ENCODE results near the gene ARAF. TPM values are rescaled to one million over a fixed set of nuclear protein-coding genes. Genes with fewer than 3 reads are reported as not detected.
A peak's percentile ranks its signal among the peaks of the same experiment; 100 is the strongest.

Gene ARAF
- total and polyA plus RNA-seq, 10 donors, result 32.9 to 97.4 (median 79.3) TPM

DNA sequence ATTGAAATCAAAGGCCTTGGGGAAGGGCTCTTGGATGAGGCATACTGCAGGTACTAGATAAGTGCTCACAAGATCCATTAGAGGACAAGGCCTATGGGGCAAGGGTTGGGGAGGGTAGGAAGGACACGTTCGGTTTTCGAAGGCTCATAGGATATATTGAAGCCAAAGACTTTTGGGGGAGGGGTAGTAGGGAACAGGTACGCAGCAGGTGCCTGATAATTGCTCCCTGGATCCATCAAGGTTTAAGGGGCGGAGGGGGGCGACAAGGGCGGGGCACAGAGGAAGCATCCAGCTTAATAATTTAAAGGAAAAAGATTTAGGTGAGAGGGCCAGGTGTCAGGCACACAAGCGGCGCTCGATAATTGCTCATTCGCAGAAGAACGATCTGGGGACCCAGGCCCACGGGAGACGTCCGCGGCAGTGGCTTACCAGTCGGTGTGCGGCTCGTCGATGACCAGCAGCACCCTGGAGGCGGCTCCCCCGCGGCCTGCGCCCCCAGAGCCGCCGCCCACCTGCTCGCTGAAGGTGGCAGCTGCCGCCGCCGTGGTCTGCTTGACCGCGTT lies 58.0 kb downstream of the ARAF start:
- TF ChIP-seq POLR2AphosphoS5 (IDR thresholded peaks at IDR 0.05), result no peak
- no peak for TF ChIP-seq POLR2A (IDR thresholded peaks at IDR 0.05)
- TF ChIP-seq, protein P1, sequence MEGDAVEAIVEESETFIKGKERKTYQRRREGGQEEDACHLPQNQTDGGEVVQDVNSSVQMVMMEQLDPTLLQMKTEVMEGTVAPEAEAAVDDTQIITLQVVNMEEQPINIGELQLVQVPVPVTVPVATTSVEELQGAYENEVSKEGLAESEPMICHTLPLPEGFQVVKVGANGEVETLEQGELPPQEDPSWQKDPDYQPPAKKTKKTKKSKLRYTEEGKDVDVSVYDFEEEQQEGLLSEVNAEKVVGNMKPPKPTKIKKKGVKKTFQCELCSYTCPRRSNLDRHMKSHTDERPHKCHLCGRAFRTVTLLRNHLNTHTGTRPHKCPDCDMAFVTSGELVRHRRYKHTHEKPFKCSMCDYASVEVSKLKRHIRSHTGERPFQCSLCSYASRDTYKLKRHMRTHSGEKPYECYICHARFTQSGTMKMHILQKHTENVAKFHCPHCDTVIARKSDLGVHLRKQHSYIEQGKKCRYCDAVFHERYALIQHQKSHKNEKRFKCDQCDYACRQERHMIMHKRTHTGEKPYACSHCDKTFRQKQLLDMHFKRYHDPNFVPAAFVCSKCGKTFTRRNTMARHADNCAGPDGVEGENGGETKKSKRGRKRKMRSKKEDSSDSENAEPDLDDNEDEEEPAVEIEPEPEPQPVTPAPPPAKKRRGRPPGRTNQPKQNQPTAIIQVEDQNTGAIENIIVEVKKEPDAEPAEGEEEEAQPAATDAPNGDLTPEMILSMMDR (IDR thresholded peaks at IDR 0.05 in 8 of 11, conservative IDR thresholded peaks at IDR 0.05 in 3 of 11), result no peak
- 37 to 61% (median 45%) methylated on average over 26 to 32 of the region's 32 CpGs for WGBS, 5 donors
- intact Hi-C loops (cut with DNase I; ENCODE audit: low total_unique reads), result no loop called here
- H3K4me1 ChIP-seq, result peaks cover 0 to 19% (median 8%) of the 10 kb centered on the region in 6 donors
- no peak for DNase-seq
- H3K36me3 ChIP-seq, result no peaks in the 10 kb centered on the region
- H3K4me3 ChIP-seq, result peak overlapping the region in 6 of 8 donors; percentile 14 to 67 (median 33)
- H3K9me3 ChIP-seq, result no peaks in the 10 kb centered on the region
- no peak overlapping the region for H3K27ac ChIP-seq
- peaks cover 0 to 26% (median 4%) of the 10 kb centered on the region in 7 donors for H3K27me3 ChIP-seq (replicated peaks in 1 of 7)

DNA sequence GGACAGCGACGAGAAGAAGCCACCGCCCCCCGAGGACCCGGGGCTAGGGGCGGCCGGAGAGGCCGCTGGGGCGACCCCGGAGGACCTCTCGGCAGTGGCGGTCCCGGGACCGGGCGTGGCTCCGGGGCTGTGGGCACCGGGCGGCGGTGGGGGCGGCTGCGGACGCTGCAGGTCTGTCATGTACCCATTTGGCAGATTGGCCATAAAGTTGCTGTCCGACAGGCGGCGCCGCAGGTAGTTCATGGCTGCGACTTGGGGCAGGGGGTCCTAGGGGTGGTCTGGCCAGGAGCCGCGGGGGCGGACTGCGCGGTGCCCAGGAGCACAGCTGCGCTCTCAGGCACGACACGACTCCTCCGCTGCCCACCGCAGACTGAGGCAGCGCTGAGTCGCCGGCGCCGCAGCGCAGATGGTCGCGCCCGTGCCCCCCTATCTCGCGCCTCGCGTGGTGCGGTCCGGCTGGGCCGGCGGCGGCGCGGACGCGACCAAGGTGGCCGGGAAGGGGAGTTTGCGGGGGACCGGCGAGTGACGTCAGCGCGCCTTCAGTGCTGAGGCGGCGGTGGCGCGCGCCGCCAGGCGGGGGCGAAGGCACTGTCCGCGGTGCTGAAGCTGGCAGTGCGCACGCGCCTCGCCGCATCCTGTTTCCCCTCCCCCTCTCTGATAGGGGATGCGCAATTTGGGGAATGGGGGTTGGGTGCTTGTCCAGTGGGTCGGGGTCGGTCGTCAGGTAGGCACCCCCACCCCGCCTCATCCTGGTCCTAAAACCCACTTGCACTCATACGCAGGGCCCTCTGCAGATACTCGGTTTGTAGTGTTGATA lies 58.7 kb downstream of the ARAF start, which contains the start of gene SYN1:
SYN1 (minus strand) TSS at position 372 of the 817 bp plus-strand sequence; CDS start at position 243, 129 bp downstream.
- TF ChIP-seq POLR2AphosphoS5 (IDR thresholded peaks at IDR 0.05) (peak; percentile 33 to 81 (median 68)), POLR2A (IDR thresholded peaks at IDR 0.05) (no peak)
- TF ChIP-seq, protein P1 (IDR thresholded peaks at IDR 0.05 in 8 of 11, conservative IDR thresholded peaks at IDR 0.05 in 3 of 11), result peak in 6 of 11 experiments; percentile 27 to 58 (median 44)
- H3K27ac ChIP-seq, result peak within 1 kb of the TSS in 1 of 8 donors; percentile 37
- 2 to 49% (median 28%) methylated on average over 3 to 87 of the region's 88 CpGs for WGBS, 5 donors
- peaks cover 0 to 26% (median 8%) of the 10 kb centered on the region in 6 donors for H3K4me1 ChIP-seq
- H3K36me3 ChIP-seq, result peaks cover 0 to 1% (median 0%) of the 10 kb centered on the region in 6 donors
- peaks cover 0 to 27% (median 4%) of the 10 kb centered on the region in 7 donors for H3K27me3 ChIP-seq (replicated peaks in 1 of 7)
- intact Hi-C loops (cut with DNase I; ENCODE audit: low total_unique reads), result no loop called here
- no peaks in the 10 kb centered on the region for H3K9me3 ChIP-seq
- peak within 1 kb of the TSS in 7 of 8 donors; percentile 14 to 67 (median 32) for H3K4me3 ChIP-seq
- DNase-seq, result peak; percentile 93

DNA sequence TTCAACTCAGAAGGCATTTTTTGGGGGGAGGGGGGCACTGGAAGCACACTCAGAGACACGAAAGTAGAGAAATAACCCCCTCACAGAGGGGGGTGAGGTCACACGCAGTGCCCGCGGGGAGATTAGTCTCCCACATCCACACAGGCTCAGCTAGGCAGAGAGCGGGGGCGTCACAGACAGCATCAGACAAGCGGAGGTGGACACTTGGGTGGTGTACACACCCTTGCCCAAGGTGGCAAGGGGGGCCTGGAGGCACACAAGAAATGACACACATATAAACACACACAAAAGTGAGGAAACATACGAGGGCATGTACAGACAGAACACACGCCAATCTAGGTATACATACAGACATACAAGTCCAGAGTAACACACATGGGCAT lies 59.3 kb downstream of the ARAF start:
- WGBS, 5 donors, result 47 to 68% (median 53%) methylated on average over 7 to 9 of the region's 9 CpGs
- peak overlapping the region in 1 of 8 donors; percentile 67 for H3K4me3 ChIP-seq
- no peak for DNase-seq
- peaks cover 0 to 27% (median 4%) of the 10 kb centered on the region in 7 donors for H3K27me3 ChIP-seq (replicated peaks in 1 of 7)
- peaks cover 0 to 26% (median 8%) of the 10 kb centered on the region in 6 donors for H3K4me1 ChIP-seq
- H3K36me3 ChIP-seq, result peaks cover 0 to 7% (median 0%) of the 10 kb centered on the region in 6 donors
- TF ChIP-seq POLR2A (IDR thresholded peaks at IDR 0.05) (no peak), POLR2AphosphoS5 (IDR thresholded peaks at IDR 0.05) (no peak)
- TF ChIP-seq, protein P1 (IDR thresholded peaks at IDR 0.05 in 8 of 11, conservative IDR thresholded peaks at IDR 0.05 in 3 of 11), result no peak
- no peak overlapping the region for H3K27ac ChIP-seq
- intact Hi-C loops (cut with DNase I; ENCODE audit: low total_unique reads), result no loop called here
- H3K9me3 ChIP-seq, result no peaks in the 10 kb centered on the region

Small RNA genes within 50 kb of the gene (microRNA-seq; reads per million reads assigned to microRNA genes)
- 0 reads per million in 3 donors for gene MIR4769

Small RNA genes within 50 kb of the gene (small RNA-seq; reads per million reads assigned to genes)
- 0 to 0.07 (median 0) reads per million in 4 donors for gene MIR4769

Other genes starting within 250 kb of the ARAF start
- 1 to 10 TPM in 1 of 7 donors, under 1 TPM in 6; 0.40 to 1.6 (median 0.49) TPM for gene ZNF157, start 190.6 kb upstream of the ARAF start, total RNA-seq
- under 1 TPM; 0.16 to 0.33 (median 0.20) TPM for gene ZNF157, start 190.6 kb upstream of the ARAF start, polyA plus RNA-seq
- 10 to 100 TPM; 10.6 to 17.0 (median 13.5) TPM for gene ZNF41, start 78.0 kb upstream of the ARAF start, total RNA-seq
- gene ZNF41, start 78.0 kb upstream of the ARAF start, polyA plus RNA-seq, result 1 to 10 TPM; 2.4 to 3.6 (median 3.2) TPM
- 100 to 1,000 TPM; 137 to 293 (median 188) TPM for gene TIMP1, start 21.2 kb downstream of the ARAF start, total RNA-seq
- 100 to 1,000 TPM in 2 of 3 donors, 10 to 100 TPM in 1; 86.8 to 220 (median 180) TPM for gene TIMP1, start 21.2 kb downstream of the ARAF start, polyA plus RNA-seq
- 1 to 10 TPM in 1 of 7 donors, under 1 TPM in 6; 0.23 to 1.2 (median 0.60) TPM for gene SYN1, start 58.7 kb downstream of the ARAF start, total RNA-seq
- gene SYN1, start 58.7 kb downstream of the ARAF start, polyA plus RNA-seq, result under 1 TPM; 0.10 to 0.68 (median 0.61) TPM
- 100 to 1,000 TPM in 6 of 7 donors, 10 to 100 TPM in 1; 98.2 to 180 (median 117) TPM for gene CFP, start 68.7 kb downstream of the ARAF start, total RNA-seq
- 10 to 100 TPM; 25.3 to 85.8 (median 57.5) TPM for gene CFP, start 68.7 kb downstream of the ARAF start, polyA plus RNA-seq
- 10 to 100 TPM; 25.5 to 50.0 (median 31.1) TPM for gene ELK1, start 89.4 kb downstream of the ARAF start, total RNA-seq
- 10 to 100 TPM; 10.3 to 23.0 (median 14.5) TPM for gene ELK1, start 89.4 kb downstream of the ARAF start, polyA plus RNA-seq
- 100 to 1,000 TPM in 5 of 7 donors, 10 to 100 TPM in 2; 83.0 to 133 (median 107) TPM for gene UXT, start 98.0 kb downstream of the ARAF start, total RNA-seq
- gene UXT, start 98.0 kb downstream of the ARAF start, polyA plus RNA-seq, result 100 to 1,000 TPM; 201 to 274 (median 237) TPM

Data from spleen (tissue), 11 donors.